ENCODE results near the gene STEAP3. TPM values are rescaled to one million over a fixed set of nuclear protein-coding genes. Genes with fewer than 3 reads are reported as not detected.

The STEAP3 gene
- total and polyA plus RNA-seq, 2 donors (not counting 3 experiments of a cell fraction or from before 2014, with no cell fraction given) = 8.6 to 17.4 TPM

DNA sequence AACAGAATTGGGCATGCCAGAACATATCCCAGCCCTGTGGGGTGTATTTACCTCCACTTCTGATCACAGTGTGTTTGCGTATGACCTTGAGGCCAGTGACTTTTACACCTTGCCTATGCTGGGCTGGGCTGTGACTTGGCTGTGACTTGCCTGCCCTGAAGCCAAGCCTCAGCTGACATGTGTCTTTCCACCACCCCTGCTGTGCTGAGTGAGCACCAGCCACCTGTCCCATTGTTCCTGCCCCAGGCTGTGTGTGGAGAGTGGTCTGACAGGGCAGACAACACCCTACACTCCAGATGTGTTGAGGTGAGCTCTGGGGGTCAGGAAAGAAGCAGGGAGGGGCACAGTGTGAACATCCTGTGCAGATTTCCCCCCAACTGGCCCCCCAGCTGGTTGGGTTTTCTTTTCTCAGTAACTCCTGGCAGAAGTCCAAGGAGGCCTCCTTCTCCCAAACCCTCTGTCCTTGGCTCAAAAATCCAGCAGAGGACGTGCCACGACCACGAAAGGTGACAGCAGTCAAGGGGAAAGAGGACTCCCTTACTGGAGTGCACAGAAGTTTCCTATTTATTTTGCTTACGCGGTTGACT is 5.1 kb upstream of the STEAP3 start:
- no peak for TF ChIP-seq POLR2AphosphoS5 (IDR thresholded peaks at IDR 0.05; ENCODE audit: insufficient read depth, low read depth, low read length)
- TF ChIP-seq, protein P1, sequence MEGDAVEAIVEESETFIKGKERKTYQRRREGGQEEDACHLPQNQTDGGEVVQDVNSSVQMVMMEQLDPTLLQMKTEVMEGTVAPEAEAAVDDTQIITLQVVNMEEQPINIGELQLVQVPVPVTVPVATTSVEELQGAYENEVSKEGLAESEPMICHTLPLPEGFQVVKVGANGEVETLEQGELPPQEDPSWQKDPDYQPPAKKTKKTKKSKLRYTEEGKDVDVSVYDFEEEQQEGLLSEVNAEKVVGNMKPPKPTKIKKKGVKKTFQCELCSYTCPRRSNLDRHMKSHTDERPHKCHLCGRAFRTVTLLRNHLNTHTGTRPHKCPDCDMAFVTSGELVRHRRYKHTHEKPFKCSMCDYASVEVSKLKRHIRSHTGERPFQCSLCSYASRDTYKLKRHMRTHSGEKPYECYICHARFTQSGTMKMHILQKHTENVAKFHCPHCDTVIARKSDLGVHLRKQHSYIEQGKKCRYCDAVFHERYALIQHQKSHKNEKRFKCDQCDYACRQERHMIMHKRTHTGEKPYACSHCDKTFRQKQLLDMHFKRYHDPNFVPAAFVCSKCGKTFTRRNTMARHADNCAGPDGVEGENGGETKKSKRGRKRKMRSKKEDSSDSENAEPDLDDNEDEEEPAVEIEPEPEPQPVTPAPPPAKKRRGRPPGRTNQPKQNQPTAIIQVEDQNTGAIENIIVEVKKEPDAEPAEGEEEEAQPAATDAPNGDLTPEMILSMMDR (IDR thresholded peaks at IDR 0.05; ENCODE audit: extremely low read depth in 1 of 2, insufficient read depth in 1 of 2, low read depth in 1 of 2, low read length in 2 of 2) = peak in 1 of 2 donors; percentile 11
- CTCF ChIA-PET = interaction anchor here (1.5 kb wide), 1 partner anchor 46 kb away, joined by 3 read pairs; no protein-coding TSS in a partner anchor
- Histone ChIP-seq H3K4me1 (ENCODE audit: control insufficient read depth, extremely low read depth, insufficient read depth, low read length) (peaks cover 2% of the 10 kb centered on the region), H3K36me3 (ENCODE audit: control insufficient read depth in 2 of 2, extremely low read depth in 1 of 2, insufficient read depth in 2 of 2, low read length in 2 of 2) (no peaks in the 10 kb centered on the region), H3K9ac (replicated peaks; ENCODE audit: extremely low read depth, insufficient read depth, low read length) (no peak overlapping the region), H4K20me1 (replicated peaks; ENCODE audit: control insufficient read depth, extremely low read depth, insufficient read depth, low read length) (no peaks in the 10 kb centered on the region), H3K4me3 (replicated peaks in 1 of 3; ENCODE audit: insufficient read depth in 1 of 3, low read depth in 1 of 3, low read length in 3 of 3) (no peak overlapping the region), H3K27ac (ENCODE audit: insufficient read depth, low read depth, low read length) (no peak overlapping the region), H2AFZ (ENCODE audit: low read depth, low read length) (no peak overlapping the region), H3K9me1 (replicated peaks; ENCODE audit: control insufficient read depth, extremely low read depth, insufficient read depth, low read length) (no peaks in the 10 kb centered on the region), H3K27me3 (ENCODE audit: control insufficient read depth in 2 of 2, insufficient read depth in 2 of 2, low read length in 2 of 2) (no peaks in the 10 kb centered on the region), H3K79me2 (ENCODE audit: control insufficient read depth, insufficient read depth, low read length) (no peaks in the 10 kb centered on the region), H3K9me3 (replicated peaks; ENCODE audit: control insufficient read depth, insufficient read depth, low read length) (no peaks in the 10 kb centered on the region), H3K4me2 (ENCODE audit: insufficient read depth, low read length) (no peak overlapping the region)
- BruUV-seq (replicated peaks) = no TSS peak
- DNase-seq (ENCODE audit: low read depth, low spot score) (peak; percentile 16), FAIRE-seq (no peak)
- intact Hi-C loops (cut with micrococcal nuclease) = loop anchor here (2.0 to 5.0 kb wide), 2 partner anchors 72 to 259 kb away; no protein-coding TSS in a partner anchor
- dilution Hi-C loops (cut with MboI; ENCODE audit: extremely low pct_ligation_motif_present, low sequenced_read_pairs) = no loop called here
- POLR2A ChIA-PET = no interaction called here

DNA sequence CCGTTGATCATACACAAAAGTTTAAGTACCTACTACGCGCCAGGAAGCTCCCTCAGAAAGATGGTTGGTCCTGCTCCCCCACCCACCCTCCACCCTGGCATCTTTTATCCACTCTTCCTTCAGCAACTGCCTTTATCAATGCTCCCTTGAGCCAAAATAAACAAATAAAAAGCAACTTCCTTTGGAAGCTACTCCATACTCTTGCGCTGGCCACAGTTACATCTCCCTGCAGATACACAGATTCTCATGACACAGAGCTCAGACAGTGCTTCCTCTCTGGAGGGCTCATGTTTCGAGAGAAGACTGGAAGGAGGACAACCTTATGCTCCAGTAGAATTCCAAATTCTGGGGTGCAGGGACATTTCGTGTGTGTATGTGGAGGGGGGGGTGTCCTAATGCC is 3.8 kb upstream of the STEAP3 start:
- no peak for TF ChIP-seq JUN (IDR thresholded peaks at IDR 0.05; ENCODE audit: borderline replicate concordance, insufficient read depth, insufficient read length, low read depth)
- no peak for TF ChIP-seq EZH2 (IDR thresholded peaks at IDR 0.05; ENCODE audit: borderline replicate concordance, low read depth, low read length, severe bottlenecking)
- TF ChIP-seq, protein P2, sequence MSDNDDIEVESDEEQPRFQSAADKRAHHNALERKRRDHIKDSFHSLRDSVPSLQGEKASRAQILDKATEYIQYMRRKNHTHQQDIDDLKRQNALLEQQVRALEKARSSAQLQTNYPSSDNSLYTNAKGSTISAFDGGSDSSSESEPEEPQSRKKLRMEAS (IDR thresholded peaks at IDR 0.05; ENCODE audit: insufficient read depth, insufficient read length) = no peak
- no peak for TF ChIP-seq FOS (IDR thresholded peaks at IDR 0.05; ENCODE audit: borderline replicate concordance, insufficient read depth, low read length)
- TF ChIP-seq POLR2A (IDR thresholded peaks at IDR 0.05; ENCODE audit: low read depth, low read length) = no peak
- TF ChIP-seq MYC (IDR thresholded peaks at IDR 0.05; ENCODE audit: low read depth, low read length) = no peak
- TF ChIP-seq, protein P1 (IDR thresholded peaks at IDR 0.05; ENCODE audit: extremely low read depth in 1 of 2, insufficient read depth in 1 of 2, low read depth in 1 of 2, low read length in 2 of 2) = no peak
- TF ChIP-seq POLR2AphosphoS5 (IDR thresholded peaks at IDR 0.05; ENCODE audit: insufficient read depth, low read depth, low read length) = no peak
- TF ChIP-seq GATA2 (IDR thresholded peaks at IDR 0.05; ENCODE audit: insufficient read depth, insufficient read length, low read depth, low read length) = no peak
- Histone ChIP-seq H2AFZ (ENCODE audit: low read depth, low read length) (no peak overlapping the region), H3K36me3 (ENCODE audit: control insufficient read depth in 2 of 2, extremely low read depth in 1 of 2, insufficient read depth in 2 of 2, low read length in 2 of 2) (no peaks in the 10 kb centered on the region), H3K9me1 (replicated peaks; ENCODE audit: control insufficient read depth, extremely low read depth, insufficient read depth, low read length) (no peaks in the 10 kb centered on the region), H3K9me3 (replicated peaks; ENCODE audit: control insufficient read depth, insufficient read depth, low read length) (no peaks in the 10 kb centered on the region), H3K79me2 (ENCODE audit: control insufficient read depth, insufficient read depth, low read length) (peaks cover 3% of the 10 kb centered on the region), H3K4me1 (ENCODE audit: control insufficient read depth, extremely low read depth, insufficient read depth, low read length) (peaks cover 8% of the 10 kb centered on the region), H3K27ac (ENCODE audit: insufficient read depth, low read depth, low read length) (no peak overlapping the region), H3K4me3 (replicated peaks in 1 of 3; ENCODE audit: insufficient read depth in 1 of 3, low read depth in 1 of 3, low read length in 3 of 3) (no peak overlapping the region), H3K4me2 (ENCODE audit: insufficient read depth, low read length) (no peak overlapping the region), H3K27me3 (ENCODE audit: control insufficient read depth in 2 of 2, insufficient read depth in 2 of 2, low read length in 2 of 2) (no peaks in the 10 kb centered on the region), H4K20me1 (replicated peaks; ENCODE audit: control insufficient read depth, extremely low read depth, insufficient read depth, low read length) (no peaks in the 10 kb centered on the region), H3K9ac (replicated peaks; ENCODE audit: extremely low read depth, insufficient read depth, low read length) (no peak overlapping the region)
- DNase-seq (ENCODE audit: low read depth, low spot score) (no peak), FAIRE-seq (no peak)
- intact Hi-C loops (cut with micrococcal nuclease) (loop anchor here (2.0 to 5.0 kb wide), 2 partner anchors 71 to 257 kb away; no protein-coding TSS in a partner anchor), dilution Hi-C loops (cut with MboI; ENCODE audit: extremely low pct_ligation_motif_present, low sequenced_read_pairs) (no loop called here)
- POLR2A ChIA-PET = no interaction called here
- CTCF ChIA-PET = interaction anchor here (0.9 to 1.8 kb wide), 5 partner anchors 16 to 257 kb away, joined by 3 to 8 read pairs (median 4); no protein-coding TSS in a partner anchor
- BruUV-seq (replicated peaks) = no TSS peak
